Body of pancreas (tissue), 2 donors: ENCODE results near the gene SNRPN. TPM values are rescaled to one million over a fixed set of nuclear protein-coding genes. Genes with fewer than 3 reads are reported as not detected.

ENCODE experiments used
- small RNA-seq: library from RNA; depleted of rRNA; stranded (forward); fragments of <200 nt; gene quantifications from one replicate; pipeline ENCODE3, GENCODE V24; 2016
- total RNA-seq, 2 donors: library from RNA; depleted of rRNA; stranded (reverse); fragments of >200 nt; gene quantifications; one replicate each; pipeline ENCODE4 v1.1.0, GENCODE V29; 2016

The SNRPN gene
- total RNA-seq, 2 donors from 2014 or later, result 96.2 to 113 TPM

Small RNA genes within 50 kb of the gene (small RNA-seq; reads per million reads assigned to genes)
- gene AC090602.1, result not detected
- not detected for gene AC124312.4
- gene AC124312.5, result not detected

Other genes with a start within 250 kb of the SNRPN start
- gene SNURF, start within 50 bp of the SNRPN start, total RNA-seq, result 1 to 10 TPM; 1.6 to 9.9 TPM